ENCODE measurements around the gene CANX. TPM values are rescaled to one million over a fixed set of nuclear protein-coding genes. Genes with fewer than 3 reads are reported as not detected.

CANX gene
- total RNA-seq, 1 experiment from 2014 or later: 1,434 TPM

- CTCF ChIA-PET: no interaction called here
- no peaks in the 10 kb centered on the region for H3K27me3 Mint-ChIP-seq (ENCODE audit: unreplicated experiment)
- no peaks in the 10 kb centered on the region for H3K9me3 Mint-ChIP-seq (ENCODE audit: low read depth, unreplicated experiment)
- H3K4me1 Mint-ChIP-seq (ENCODE audit: low read depth, unreplicated experiment): peaks cover 10% of the 10 kb centered on the region
- no TSS peak for BruUV-seq (replicated peaks)
- H3K27ac Mint-ChIP-seq (ENCODE audit: unreplicated experiment): no peak overlapping the region
- peaks cover 91% of the 10 kb centered on the region for H3K36me3 Mint-ChIP-seq (ENCODE audit: insufficient read depth, unreplicated experiment)
- intact Hi-C loops (cut with micrococcal nuclease; ENCODE audit: unreplicated experiment): no loop called here
- no peak for DNase-seq
- H3K4me3 Mint-ChIP-seq (ENCODE audit: low read depth, unreplicated experiment): no peak overlapping the region
- TF ChIP-seq, protein P1, sequence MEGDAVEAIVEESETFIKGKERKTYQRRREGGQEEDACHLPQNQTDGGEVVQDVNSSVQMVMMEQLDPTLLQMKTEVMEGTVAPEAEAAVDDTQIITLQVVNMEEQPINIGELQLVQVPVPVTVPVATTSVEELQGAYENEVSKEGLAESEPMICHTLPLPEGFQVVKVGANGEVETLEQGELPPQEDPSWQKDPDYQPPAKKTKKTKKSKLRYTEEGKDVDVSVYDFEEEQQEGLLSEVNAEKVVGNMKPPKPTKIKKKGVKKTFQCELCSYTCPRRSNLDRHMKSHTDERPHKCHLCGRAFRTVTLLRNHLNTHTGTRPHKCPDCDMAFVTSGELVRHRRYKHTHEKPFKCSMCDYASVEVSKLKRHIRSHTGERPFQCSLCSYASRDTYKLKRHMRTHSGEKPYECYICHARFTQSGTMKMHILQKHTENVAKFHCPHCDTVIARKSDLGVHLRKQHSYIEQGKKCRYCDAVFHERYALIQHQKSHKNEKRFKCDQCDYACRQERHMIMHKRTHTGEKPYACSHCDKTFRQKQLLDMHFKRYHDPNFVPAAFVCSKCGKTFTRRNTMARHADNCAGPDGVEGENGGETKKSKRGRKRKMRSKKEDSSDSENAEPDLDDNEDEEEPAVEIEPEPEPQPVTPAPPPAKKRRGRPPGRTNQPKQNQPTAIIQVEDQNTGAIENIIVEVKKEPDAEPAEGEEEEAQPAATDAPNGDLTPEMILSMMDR (IDR thresholded peaks at IDR 0.05; ENCODE audit: unreplicated experiment): no peak
These were observed 21.5 kb downstream of the CANX start for GRCh38 chr5:179720222-179720621.

DNA sequence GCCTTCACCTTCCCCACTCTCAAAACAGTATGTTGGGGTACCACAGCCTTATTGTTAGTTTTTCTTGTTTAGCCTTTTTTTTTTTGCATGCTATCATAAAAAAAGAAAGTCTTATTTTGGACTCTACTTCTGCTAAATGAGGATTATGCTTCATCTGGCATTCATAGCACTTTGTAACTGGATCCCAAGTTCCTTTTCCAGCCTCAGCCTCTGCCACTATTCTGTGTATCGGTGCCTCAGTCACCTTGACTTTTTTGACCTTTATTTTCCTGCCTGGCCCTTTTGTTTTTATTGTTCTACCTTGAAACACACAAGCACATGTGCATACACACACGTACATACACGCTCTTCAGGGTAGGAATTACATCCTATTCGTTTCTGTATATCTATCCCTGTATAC, 25.4 kb downstream of the CANX start:
- CTCF ChIA-PET: no interaction called here
- TF ChIP-seq, protein P1 (IDR thresholded peaks at IDR 0.05; ENCODE audit: unreplicated experiment): no peak
- no TSS peak for BruUV-seq (replicated peaks)
- H3K27ac Mint-ChIP-seq (ENCODE audit: unreplicated experiment): peak overlapping the region; percentile 0
- peaks cover 28% of the 10 kb centered on the region for H3K4me1 Mint-ChIP-seq (ENCODE audit: low read depth, unreplicated experiment)
- DNase-seq: no peak
- H3K36me3 Mint-ChIP-seq (ENCODE audit: insufficient read depth, unreplicated experiment): peaks cover 91% of the 10 kb centered on the region
- H3K4me3 Mint-ChIP-seq (ENCODE audit: low read depth, unreplicated experiment): no peak overlapping the region
- H3K27me3 Mint-ChIP-seq (ENCODE audit: unreplicated experiment): no peaks in the 10 kb centered on the region
- intact Hi-C loops (cut with micrococcal nuclease; ENCODE audit: unreplicated experiment): no loop called here
- no peaks in the 10 kb centered on the region for H3K9me3 Mint-ChIP-seq (ENCODE audit: low read depth, unreplicated experiment)

DNA sequence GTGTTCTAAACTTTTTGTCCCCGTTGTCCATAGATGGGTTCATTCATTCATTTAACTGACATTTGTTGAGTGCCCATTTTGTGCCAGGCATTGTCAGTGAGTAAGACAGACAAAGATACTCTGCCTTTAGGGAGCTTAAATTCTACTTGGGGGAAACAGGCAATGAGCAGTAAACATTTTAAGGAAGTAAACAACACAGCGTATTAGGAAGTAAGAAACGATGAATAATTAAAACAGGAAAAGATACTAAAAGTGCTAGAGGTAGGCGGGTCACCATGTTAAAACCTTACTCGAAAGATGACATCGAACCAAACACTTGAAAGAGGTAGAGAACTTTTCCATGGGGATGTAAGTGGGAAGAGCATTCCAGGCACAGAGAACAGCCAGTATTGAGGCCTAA, 28.3 kb downstream of the CANX start:
- Mint-ChIP-seq H3K4me3 (ENCODE audit: low read depth, unreplicated experiment) (no peak overlapping the region), H3K9me3 (ENCODE audit: low read depth, unreplicated experiment) (no peaks in the 10 kb centered on the region), H3K27me3 (ENCODE audit: unreplicated experiment) (no peaks in the 10 kb centered on the region), H3K27ac (ENCODE audit: unreplicated experiment) (no peak overlapping the region), H3K36me3 (ENCODE audit: insufficient read depth, unreplicated experiment) (peaks cover 95% of the 10 kb centered on the region), H3K4me1 (ENCODE audit: low read depth, unreplicated experiment) (peaks cover 45% of the 10 kb centered on the region)
- intact Hi-C loops (cut with micrococcal nuclease; ENCODE audit: unreplicated experiment): no loop called here
- CTCF ChIA-PET: interaction anchor here (0.6 kb wide), 1 partner anchor 238 kb away, joined by 4 read pairs; no protein-coding TSS in a partner anchor
- BruUV-seq (replicated peaks): no TSS peak
- TF ChIP-seq, protein P1 (IDR thresholded peaks at IDR 0.05; ENCODE audit: unreplicated experiment): no peak
- no peak for DNase-seq

GRCh38 chr5:179729303-179729702, 30.5 kb downstream of the CANX start:
- CTCF ChIA-PET: interaction anchor here (0.5 to 0.7 kb wide), 2 partner anchors 25 to 51 kb away, joined by 3 to 4 read pairs; no protein-coding TSS in a partner anchor
- H3K4me1 Mint-ChIP-seq (ENCODE audit: low read depth, unreplicated experiment): peaks cover 42% of the 10 kb centered on the region
- no peak for DNase-seq
- TF ChIP-seq, protein P1 (IDR thresholded peaks at IDR 0.05; ENCODE audit: unreplicated experiment): no peak
- intact Hi-C loops (cut with micrococcal nuclease; ENCODE audit: unreplicated experiment): no loop called here
- H3K36me3 Mint-ChIP-seq (ENCODE audit: insufficient read depth, unreplicated experiment): peaks cover 95% of the 10 kb centered on the region
- H3K27ac Mint-ChIP-seq (ENCODE audit: unreplicated experiment): no peak overlapping the region
- no peaks in the 10 kb centered on the region for H3K27me3 Mint-ChIP-seq (ENCODE audit: unreplicated experiment)
- no TSS peak for BruUV-seq (replicated peaks)
- H3K9me3 Mint-ChIP-seq (ENCODE audit: low read depth, unreplicated experiment): no peaks in the 10 kb centered on the region
- H3K4me3 Mint-ChIP-seq (ENCODE audit: low read depth, unreplicated experiment): no peak overlapping the region

Measured in Calu3 (cell line).